ENCODE data around the gene PVALEF.

The PVALEF gene

DNA sequence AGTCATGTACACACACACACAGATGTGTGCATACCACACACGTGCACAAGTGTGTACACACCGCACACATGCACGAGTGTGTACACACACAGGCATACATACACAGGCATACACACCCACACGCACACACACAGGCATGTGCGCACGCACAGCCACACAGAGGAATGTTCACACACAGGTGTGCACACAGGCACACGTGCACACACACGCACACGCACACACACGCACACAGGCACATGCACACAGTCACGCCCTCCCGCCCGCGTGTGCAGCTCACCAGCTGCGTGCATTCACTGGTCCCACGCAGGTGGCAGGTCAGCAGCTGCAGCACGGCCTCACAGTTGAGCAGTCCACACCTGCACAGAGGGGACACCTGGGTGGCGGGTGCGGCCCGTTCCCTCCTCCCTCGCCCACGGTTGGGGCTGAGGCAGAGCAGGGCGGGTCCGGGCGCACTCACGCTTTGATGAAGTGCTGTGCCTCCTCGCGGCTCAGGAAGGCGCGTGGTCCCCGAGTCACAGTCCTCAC lies 65.9 kb downstream of the PVALEF start:
- Histone ChIP-seq H3K9ac (ENCODE audit: low read length) (no peak overlapping the region), H3K4me1 (ENCODE audit: control insufficient read depth, insufficient read depth, low read length) (no peaks in the 10 kb centered on the region), H3K27ac (ENCODE audit: low read depth, low read length) (no peak overlapping the region), H3K27me3 (ENCODE audit: control insufficient read depth, insufficient read depth, low read length) (no peaks in the 10 kb centered on the region), H3K4me3 (ENCODE audit: low read length) (no peak overlapping the region), H3K36me3 (ENCODE audit: control insufficient read depth, insufficient read depth, low read length) (peaks cover 20% of the 10 kb centered on the region)

DNA sequence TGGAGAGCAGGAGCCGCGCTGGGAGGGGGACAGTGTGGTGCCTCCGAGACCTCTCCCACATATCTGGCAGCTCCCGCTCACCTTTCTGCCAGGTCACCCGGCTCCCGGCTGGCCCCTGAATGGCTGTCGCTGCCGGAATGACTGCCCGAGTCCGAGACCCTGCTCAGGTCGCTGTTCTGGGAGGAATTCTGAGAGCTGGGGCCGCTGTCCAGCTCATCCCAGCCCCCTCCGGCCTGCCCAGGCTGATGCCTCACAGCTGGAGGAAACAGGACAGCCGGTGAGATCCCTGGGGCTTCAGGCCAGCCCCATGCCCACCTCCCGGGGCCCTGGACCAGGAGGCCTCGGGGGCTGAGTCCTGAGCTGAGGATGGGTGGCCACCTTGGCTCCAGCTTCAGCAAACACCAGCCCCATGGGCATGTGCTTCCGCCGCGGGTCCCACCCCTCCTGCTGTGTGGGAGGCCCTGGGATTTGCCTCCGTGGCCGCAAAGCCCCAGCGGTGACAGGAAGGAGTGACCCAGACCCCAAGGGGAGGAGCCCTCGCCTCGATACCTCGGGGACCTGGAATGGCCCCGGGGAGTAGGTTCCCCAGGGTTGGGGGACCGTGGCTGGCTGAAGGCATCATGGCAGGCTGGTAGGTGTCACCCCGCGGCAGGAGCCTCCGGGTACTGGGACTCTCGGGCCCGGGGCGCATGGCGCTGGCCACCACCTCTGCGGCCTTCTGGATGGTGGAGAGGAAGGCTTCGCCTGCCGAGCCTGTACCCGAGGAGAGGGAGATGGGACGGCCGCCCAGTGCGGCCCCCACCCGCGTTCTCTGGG lies 66.7 kb downstream of the PVALEF start:
- Histone ChIP-seq H3K36me3 (ENCODE audit: control insufficient read depth, insufficient read depth, low read length) (peaks cover 20% of the 10 kb centered on the region), H3K27ac (ENCODE audit: low read depth, low read length) (no peak overlapping the region), H3K4me3 (ENCODE audit: low read length) (no peak overlapping the region), H3K9ac (ENCODE audit: low read length) (no peak overlapping the region), H3K27me3 (ENCODE audit: control insufficient read depth, insufficient read depth, low read length) (no peaks in the 10 kb centered on the region), H3K4me1 (ENCODE audit: control insufficient read depth, insufficient read depth, low read length) (no peaks in the 10 kb centered on the region)
